GM21825 (cell line): ENCODE results near the gene PTH2R.

ENCODE experiments used
- ATAC-seq: cut with Tn5 transposase; IDR thresholded peaks from one replicate; pipeline ENCODE4 v1.9.1; 2021; ENCODE audit warnings: mild to moderate bottlenecking, moderate library complexity; ENCODE audit not compliant: unreplicated experiment

Gene PTH2R

GRCh38 chr2:208541989-208542464 is 135.4 kb downstream of the PTH2R start:
- ATAC-seq: no peak

GRCh38 chr2:208542465-208543041 is 136.0 kb downstream of the PTH2R start:
- no peak for ATAC-seq
